DMS53 treated with DMSO at 0.1 percent for 48 hours (cell line): ENCODE data around the gene OCA2.

ENCODE experiments used
- DNase-seq: peaks from one replicate; lab custom pipeline; 2025; ENCODE audit not compliant: unreplicated experiment; lab: John Stamatoyannopoulos, UW

The OCA2 gene

DNA sequence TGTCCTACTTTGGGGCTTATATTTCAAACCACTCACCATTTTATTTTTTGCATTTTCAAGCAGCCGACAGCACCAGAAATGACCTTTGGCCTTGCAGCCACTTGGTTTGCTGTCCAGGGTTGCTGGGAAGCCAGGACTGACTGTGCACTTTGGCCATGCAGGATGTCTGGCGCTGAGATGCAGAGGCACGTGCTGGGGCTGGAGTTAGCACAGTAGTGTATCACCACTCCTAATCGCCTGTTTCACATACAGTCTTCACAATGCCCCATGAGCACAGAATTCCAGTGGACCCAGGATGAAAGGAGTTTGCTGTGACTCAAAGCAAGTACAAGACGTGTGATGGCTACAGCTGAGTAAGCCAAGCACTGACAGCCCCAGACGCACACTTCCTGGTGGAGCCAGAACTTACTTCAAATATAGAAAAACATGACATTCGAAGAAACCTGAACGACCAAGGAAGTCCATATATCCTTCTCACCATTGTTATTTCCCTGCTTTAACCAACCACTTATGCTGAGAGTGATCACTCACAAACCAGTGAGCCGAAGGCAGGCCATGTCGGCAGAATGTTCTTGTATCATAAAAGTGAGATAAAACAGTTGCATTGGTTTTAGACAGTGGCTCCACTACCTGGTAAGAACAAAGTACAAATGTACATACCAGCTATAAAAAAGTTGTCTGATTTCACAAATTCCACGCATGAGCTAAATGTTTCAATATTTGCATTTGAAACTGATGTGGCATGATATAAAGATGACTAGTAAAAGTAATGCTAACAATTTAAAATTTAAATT, 16.0 kb downstream of the OCA2 start:
- no peak for DNase-seq

DNA sequence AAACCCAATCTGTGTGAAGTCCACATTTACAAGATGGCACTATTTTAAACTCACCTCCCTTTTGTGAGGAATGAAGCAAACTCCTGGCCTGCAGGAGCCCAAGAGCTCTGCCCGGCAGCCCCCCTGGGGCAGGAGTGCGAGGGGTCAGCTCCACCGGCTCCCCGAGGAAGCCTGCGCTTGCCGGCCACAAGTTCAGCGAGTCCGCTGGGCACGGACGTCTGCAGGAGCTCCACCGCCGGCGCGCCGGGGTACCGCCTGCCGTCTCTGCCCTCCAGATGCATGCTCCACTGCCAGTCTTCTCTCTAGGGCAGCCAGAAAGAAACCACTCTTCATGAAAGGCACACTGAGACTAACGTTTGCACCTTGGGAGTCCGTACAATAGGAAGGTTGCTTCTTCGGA, 17.5 kb downstream of the OCA2 start:
- DNase-seq, result no peak

DNA sequence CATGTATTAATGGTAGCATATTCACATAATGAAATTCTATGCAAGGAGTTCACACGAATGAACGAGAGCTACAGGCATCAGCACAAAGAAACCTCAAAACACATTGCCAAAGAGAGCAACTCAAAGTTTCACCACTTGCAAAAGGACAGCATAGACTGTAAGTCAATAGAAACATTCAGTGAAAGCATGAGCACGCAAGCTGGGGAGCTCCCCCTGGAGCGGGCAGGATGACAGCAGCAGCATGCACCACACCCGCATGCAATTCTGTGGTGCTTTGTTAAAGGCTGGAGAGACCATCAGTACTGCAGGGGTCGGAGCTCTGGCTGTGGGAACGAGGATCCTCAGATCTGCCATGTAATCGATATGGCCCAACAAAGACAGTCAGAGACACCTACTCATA, 18.7 kb downstream of the OCA2 start:
- DNase-seq, result no peak

DNA sequence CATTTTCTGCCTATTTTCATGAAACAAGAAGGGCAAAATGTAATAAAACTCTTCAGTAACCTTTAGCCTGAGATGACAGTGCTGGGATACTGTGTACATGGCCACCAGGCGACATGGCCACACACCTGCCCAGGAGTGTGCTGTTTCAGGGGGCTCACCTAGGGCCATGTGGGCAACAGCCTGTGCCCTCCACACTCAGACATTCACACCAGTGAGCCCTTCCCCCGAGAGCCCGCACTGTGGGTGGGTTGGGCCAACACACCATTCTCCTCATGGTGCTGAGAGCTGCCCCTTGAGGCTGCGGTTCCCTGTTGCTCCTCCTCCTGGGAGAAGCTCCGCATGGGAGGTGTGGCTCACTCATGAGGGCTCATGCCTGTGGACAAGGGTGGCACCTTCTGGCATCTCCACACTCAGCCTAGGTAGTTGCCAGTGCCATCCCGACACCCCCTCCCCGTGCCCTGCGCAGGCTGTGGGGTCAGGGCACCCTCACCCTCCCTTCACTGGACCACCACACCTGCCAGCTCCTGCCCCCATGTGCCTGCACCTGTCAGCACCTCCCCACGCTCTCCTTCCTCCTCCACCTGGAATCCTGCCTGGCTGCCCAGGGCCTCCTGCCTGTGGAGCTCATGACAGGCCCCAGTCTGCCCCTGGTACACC, 19.7 kb downstream of the OCA2 start:
- DNase-seq, result no peak

DNA sequence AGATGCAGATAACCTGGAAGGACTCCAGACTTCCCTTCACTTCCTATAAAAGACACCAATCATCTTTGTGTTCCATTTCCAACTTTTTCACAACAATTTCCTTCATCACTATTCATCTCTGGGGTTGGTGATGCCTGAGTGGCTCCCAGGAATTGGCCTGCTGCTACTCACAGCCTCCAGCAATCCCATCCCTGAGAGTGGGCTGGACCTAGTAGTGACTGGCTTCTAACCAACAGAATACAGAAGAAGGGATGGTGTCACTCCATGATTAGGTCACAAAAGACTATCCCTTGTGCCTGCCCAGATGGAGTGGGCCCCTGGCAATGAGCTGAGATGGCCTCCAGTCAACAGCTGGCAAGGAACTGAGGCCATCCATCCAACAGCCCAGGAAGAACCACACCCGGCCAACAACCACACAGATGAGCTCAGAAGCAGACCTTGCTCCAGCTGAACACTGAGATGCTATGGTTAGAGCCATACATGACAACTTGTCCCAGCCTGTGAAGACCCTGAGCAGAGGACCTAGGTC, 20.9 kb downstream of the OCA2 start:
- no peak for DNase-seq

DNA sequence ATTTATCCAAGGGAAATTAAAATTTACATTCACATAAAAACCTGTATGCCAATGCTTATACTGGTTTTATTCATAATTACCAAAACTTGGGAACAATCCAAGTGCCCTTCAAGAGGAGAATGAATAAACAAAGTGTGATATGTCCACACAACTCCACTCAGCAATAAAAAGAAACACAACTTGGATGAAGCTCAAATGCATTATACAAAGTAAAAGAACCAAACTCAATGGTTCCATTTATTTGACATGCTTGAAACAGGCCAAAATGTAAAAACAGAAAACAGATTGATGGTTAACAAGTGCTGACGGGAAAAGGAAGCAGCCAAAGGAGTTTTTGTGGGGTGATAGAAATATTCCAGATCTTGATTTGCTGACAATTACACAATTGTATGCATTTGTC, 23.5 kb downstream of the OCA2 start:
- no peak for DNase-seq

DNA sequence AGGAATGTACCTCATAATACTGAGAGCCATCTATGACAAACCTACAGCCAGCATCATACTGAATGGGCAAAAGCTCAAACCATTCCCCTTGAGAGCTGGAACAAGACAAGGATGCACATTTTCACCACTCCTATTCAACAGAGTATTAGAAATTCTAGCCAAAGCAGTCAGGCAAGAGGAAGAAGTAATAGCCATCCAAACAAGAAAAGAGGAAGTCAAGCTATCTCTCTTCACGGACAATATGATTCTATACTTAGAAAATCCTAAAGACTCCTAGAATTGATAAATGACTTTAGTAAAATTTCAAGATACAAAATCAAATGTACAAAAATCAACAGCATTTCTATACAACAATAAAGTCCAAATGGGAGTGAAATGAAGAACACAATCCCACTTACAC, 30.2 kb downstream of the OCA2 start:
- DNase-seq, result no peak

DNA sequence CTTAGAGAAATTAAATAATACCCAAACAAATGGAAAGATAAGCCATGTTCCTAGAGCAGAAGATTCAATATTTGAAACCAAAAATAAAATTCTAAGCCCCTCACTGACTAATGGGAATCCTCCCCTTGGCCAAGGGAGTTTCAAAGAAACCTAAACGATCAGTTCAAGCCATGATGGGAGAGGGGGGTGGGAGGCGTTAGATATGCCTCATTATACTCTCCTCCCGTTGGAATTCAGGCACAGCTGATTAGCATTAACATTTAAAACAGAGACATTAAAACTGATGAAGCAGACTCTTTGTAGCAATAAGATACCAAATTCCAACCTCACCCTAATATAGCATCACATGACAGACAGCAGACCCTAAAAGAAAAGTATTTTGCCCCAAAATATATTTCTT, 32.9 kb downstream of the OCA2 start:
- DNase-seq, result no peak

DNA sequence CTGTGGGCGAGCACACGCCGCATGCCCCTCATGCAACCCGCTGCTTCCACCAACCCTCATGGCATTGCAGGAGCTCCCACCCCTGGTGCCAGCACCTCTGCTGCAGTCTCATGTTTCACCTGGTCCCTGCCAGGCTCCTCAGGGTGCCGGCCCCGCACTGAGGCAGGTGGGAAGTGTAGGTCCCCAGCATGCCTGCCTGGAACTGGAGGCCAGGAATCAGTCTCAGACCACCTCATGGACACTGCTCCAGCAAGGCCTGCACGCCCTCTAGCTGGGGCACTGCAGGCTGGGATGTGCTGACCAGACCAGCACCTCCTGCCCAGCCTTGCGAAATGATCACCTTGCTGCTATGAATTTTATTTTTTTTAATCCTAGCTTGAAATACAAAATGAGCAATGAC, 39.1 kb downstream of the OCA2 start:
- DNase-seq, result no peak

DNA sequence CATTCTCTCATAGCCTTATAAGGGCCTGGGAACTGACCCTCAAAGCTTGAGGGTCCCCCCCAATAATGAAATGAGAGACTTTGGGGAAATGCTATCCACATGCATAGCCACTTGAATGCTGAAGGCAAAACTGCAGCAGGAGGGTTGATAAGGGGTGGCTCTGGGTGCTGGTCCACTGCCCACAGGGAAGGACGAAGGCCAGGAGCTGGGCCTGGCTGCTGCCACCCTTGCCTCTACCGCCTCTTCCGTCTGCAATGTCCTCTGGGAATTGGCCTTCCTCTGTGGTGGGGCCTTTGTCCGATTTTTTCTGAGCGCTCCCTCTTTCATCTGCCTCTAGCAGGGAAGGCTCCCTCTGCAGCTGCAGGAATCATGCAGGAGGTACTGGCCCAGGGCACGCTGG, 41.0 kb downstream of the OCA2 start:
- no peak for DNase-seq

DNA sequence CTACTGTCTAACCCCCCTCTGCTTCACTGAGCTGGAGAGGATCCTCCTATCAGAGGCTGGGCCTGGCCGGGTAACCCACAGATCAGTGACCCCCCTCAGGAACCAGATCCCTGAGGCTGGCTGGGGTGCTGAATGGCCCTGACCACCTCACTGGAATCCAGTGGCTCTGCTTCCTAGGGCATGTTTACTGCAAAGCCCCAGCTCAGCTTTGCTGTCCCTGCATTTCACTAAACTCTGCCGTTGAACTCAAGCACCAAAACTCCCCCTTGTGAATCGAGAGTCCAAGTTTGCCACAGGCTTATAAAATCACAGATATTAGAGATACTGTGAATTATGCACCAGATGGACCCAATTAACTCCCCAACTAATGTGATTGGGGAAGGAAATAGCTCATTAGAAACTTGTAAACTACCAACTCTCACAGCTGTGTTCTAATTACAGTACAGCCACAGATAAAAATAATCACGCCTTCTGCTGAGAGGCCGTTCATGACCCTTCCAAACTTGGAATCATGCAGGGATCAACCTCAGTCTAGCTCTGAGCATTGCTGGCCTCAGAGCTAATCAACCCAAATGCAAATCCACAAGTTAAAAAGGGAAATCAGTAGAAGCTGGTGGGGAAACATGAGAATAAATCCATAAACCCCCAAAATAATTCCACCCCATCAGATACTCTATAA, 47.0 kb downstream of the OCA2 start:
- no peak for DNase-seq

DNA sequence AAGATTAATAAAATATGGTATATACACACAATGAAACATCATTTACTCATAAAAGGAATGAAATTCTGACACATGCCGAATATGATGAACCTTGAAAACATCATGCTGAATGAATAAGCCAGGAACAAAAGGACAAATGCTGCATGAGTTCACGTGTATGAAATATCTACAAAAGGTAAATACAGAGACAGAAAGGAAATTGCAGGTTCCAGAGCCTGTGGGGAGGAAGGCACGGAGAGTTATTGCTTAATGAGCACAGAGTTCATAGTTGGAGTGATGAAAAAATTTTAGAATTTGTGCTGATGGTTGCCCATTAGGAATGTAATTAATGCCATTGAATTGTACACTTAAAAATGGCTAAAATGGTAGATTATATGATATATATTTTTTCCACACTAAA, 49.5 kb downstream of the OCA2 start:
- no peak for DNase-seq

DNA sequence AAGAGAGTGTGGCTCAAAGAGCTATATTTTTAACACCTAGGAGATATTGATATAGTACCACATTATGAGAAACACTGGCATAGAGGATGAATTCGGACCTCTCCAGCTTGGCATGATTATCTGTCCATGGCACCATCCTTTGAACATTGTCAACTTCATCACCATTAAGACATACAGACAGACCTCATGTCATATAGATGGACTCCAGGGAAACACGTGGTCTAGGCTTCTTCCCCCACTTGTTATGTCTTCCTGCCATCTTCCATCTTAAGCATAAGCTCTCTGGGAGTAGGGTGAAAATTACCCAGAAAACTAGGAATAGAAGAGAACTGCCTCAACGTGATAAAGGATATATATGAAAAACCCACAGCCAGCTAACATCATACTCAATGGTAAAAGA, 51.8 kb downstream of the OCA2 start:
- DNase-seq, result no peak

DNA sequence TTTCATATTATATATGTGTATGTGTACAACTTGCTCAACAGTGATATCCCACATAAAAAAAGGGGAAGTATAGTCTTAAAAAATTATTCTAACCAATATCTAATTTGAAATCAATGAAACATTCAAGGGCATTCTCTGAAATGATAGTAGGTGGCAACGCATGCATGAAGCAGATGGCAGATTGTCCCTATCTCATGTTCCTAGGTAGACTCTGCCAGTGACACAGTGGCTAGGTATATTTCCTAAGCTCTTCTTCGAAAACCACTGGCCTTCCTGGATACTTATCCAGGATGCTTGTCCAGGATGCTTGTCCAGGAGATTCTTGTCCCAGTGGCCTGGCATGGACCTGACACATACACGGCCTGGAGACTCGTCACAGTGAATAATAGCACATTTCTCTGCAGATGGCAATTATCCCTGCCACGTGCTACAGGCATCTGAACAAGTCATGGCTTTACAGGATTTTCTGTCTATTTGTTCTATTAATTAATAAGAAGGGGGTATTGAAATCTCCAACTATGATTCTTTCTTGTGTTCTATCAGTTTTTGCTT, 54.9 kb downstream of the OCA2 start:
- DNase-seq, result no peak

DNA sequence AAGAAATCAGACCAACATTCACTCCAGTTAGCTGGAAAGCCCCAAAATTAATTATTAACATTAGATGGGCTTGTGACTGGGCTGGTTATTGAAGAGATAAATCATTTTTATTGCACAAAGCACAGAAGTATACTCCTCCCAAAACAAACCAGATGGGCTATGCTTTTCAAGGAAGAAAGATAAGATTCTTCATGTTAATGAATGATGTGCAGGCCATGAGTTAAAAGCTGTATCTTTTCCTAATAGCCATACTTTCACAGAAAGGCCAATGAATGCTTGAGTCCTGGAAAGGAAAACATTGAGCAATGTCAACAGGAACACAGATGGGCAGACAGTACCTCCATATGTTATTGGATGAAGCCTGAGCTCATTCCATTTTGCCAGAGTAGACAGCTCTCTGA, 55.4 kb downstream of the OCA2 start:
- DNase-seq, result no peak

DNA sequence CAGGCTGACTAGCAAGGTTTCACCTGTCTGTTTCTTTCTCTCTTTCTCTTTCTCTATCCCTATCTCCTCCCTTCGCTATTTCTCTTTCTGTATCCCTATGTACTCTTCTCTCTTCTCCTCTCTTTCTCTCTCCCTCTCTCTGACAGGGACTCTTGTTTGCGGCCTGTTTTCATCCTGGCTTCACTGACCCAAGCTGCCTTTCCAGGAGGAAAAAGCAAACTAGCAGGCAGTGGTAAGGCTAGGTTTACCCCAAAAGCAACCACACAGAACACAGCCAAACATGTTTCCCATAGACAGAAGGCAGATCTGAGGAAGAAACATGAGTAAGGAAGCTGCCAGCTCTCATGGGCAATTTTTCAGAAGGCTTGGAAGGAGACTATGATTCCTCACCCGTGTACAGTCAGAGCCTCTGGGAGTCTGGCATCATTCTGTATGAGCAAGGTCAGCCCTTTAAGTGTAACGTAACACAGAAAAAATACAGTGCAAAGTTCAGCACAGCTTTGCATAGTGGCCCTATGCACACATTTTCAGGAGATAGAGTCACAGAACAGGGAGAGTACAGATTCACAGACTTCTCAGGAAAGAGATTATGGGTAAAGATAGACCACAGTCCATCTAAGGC, 61.0 kb downstream of the OCA2 start:
- no peak for DNase-seq

DNA sequence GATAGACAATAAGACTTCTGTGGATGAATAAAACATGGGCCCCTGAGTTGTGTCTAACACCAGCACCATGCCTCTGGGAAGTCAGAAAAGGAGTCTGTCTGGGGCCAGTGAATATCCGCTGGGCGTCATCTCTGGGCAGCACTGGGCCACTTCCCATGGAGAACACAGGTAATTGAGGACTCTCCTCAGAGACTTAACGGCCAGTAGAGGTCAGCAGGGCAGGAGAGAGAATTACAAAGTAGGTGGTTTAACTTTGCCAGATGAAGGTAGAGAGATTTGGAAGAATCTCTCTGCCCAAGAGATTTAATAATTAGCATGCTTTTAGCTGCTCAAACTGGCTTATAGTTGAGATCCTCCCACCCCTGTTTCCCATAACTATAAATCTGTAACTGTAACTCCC, 65.7 kb downstream of the OCA2 start:
- no peak for DNase-seq

DNA sequence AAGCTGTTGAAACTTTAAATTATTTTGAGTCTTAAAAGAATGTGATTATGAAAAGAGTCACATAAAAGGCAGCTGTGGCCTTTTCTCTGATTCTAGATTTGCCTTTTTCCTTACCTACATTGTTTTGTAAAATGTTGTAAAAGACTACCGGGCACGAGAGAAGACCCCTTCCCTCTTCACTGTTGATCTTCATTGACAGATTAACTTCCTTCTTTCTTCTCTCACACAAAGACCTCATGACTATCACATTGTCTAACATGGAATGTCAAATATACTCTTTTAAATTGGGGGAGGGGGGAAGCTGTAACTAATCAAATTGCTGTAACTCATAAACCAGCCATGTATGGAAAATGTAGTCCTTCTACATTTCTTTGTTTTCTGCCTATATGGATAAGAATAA, 68.3 kb downstream of the OCA2 start:
- DNase-seq, result no peak

DNA sequence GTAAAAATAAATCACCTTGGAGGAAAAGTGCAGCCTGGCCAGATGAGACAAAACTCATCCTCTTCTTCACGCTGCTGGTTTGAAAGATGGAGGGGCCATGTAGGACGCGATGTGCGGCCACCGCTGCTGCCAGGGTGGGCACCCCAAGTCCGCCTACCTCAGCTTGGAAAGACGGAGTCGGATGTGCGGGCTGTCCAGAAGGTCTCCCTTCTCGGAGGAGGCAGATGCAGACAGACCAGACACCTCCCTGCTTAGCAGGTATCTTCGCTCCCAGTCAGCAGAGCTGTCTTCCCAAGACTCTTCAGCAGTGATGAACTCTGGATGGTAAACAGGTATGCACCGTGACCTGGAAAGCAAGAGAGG, 71.4 kb downstream of the OCA2 start:
- no peak for DNase-seq

DNA sequence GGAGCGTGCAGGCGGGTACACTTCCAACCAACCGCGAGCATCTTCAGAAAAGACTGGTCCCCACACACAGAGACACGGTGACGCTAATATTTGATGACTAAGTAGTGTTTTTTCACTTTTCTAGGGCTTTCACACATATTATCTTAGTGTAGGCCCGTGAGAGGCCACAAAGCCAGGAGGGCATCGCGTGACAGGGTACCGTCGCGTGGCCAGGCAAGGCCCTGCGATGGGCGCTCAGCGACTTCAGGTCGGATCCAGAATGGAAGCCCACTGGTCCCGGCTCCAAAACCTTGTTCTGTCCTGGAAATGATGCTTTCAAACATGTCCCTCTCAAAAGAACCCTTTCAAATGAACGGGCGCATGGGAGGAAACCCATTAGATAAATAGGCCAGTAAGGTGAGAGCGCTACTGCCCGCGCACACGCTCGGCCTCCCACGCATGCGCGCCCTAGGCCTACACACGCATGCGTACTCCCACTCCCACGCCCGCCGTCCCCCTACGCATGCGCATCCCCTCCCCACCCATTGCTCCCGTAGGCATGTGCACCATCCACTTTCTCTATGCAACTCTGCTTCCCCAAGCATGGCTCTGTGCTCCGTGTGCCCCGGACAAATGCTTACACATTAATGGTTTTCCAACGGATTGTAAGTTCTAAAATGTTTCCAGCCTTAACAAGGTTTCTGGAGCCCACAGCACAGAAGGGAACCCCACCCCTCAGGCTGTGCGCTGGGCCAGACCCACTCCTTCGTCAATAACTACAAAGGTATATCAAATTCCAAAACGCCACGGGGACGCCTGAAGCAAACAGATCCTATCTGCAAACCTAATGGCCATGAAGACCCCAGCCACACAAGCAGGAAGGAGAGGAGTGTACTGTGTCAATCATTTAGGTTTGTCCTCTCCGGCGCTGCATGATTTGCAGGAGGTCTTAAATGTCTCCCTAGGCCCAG, 72.1 kb downstream of the OCA2 start:
- DNase-seq, result no peak
